Suprapubic skin (tissue), 4 donors: Measurements from ENCODE around the gene MN1.

Source experiments
- CTCF ChIP-seq, 2 donors: fragments of 200-600 bp in 1 of 2; fragments of 450-650 bp in 1 of 2; sonication (generic) in 1 of 2; IDR thresholded peaks; one replicate each; pipeline ENCODE4 v1.5.1; 2016 to 2019; ENCODE audit warnings: antibody characterized with exemption in 2 of 2, mild to moderate bottlenecking in 1 of 2, moderate library complexity in 1 of 2
- EP300 ChIP-seq: sonication (generic); formaldehyde crosslinking; IDR thresholded peaks from one replicate; pipeline ENCODE4 v1.6.1; 2017; ENCODE audit warnings: antibody characterized with exemption
- POLR2A ChIP-seq, 2 donors: fragments of 450-650 bp; IDR thresholded peaks; one replicate each; pipeline ENCODE4 v1.6.1; 2017; ENCODE audit warnings: antibody characterized with exemption in 2 of 2, mild to moderate bottlenecking in 2 of 2, moderate library complexity in 2 of 2
- POLR2AphosphoS5 ChIP-seq, 3 donors: sonication (generic); formaldehyde crosslinking; IDR thresholded peaks; one replicate each; pipeline ENCODE4 v1.6.1; 2017; ENCODE audit warnings: antibody characterized with exemption in 3 of 3

- no peak for TF ChIP-seq EP300
- no peak for TF ChIP-seq POLR2AphosphoS5 (IDR thresholded peaks at IDR 0.05)
- TF ChIP-seq CTCF (IDR thresholded peaks at IDR 0.05) = no peak
- TF ChIP-seq POLR2A (IDR thresholded peaks at IDR 0.05) = no peak
Observed at GRCh38 chr22:27794226-27794625, 7.3 kb downstream of the MN1 start.
